ENCODE results near the gene DOCK3.

DOCK3 gene

DNA sequence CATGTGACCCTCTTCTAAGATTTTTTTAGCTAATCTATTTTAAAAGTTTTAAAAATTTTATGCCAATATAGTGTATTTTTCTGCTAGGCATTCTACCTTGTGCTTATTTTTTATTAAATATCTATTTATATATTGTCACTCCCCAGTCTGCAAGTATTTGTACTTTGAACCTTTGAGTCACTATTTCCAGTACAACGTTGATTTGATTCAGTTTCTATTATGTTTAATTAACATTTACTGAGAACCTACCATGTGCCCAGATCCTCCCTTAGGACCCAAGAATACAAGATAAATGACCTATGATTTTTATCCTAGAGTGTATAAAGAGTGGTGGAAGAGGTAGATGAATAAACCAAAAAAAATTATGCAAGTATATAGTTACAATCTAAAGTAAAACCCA, 311.2 kb downstream of the DOCK3 start:
- no peak overlapping the region for H3K4me2 ChIP-seq
- no peak for TF ChIP-seq Cebpa-rat (IDR thresholded peaks at IDR 0.05)
- H3K9me3 ChIP-seq (replicated peaks in 1 of 11) = peaks cover 8 to 42% (median 19%) of the 10 kb centered on the region in 11 experiments

DNA sequence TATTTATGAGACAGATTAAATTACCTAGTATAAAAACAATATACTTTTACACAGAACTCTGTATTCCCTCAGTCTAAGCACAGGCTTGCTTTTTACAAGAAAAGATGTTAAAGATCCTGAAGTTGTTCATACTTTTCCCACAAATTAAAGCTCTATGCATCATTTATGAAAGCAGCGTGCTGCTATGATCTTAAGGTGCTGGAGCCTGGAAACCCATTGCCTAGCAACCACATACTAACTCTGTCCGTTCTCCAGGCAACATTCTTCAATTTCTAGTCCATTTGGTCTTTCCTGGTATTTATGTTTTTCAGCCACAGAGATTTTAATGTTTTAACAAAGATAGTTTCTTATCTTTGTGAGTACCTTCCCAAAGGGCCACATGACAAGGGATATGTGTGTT, 312.0 kb downstream of the DOCK3 start:
- H3K27ac ChIP-seq = no peak overlapping the region
- H4K20me1 ChIP-seq = no peaks in the 10 kb centered on the region
- H3K9ac ChIP-seq = no peak overlapping the region
- H3K4me3 ChIP-seq = no peak overlapping the region
- no peaks in the 10 kb centered on the region for H3K4me1 ChIP-seq
- peaks cover 17 to 50% (median 28%) of the 10 kb centered on the region in 11 experiments for H3K9me3 ChIP-seq (replicated peaks in 1 of 11)
- H3K36me3 ChIP-seq = no peaks in the 10 kb centered on the region; a peak in 1 of 22 replicates
- no peak for TF ChIP-seq Cebpa-rat (IDR thresholded peaks at IDR 0.05)
- no peaks in the 10 kb centered on the region for H3K27me3 ChIP-seq
- H3K4me2 ChIP-seq = no peak overlapping the region

More for the DNA sequence above, 311.2 kb downstream of the DOCK3 start:
- Histone ChIP-seq H4K20me1 (no peaks in the 10 kb centered on the region), H3K36me3 (no peaks in the 10 kb centered on the region; a peak in 1 of 22 replicates), H3K9ac (no peak overlapping the region), H3K4me3 (no peak overlapping the region), H3K27ac (no peak overlapping the region), H3K4me1 (no peaks in the 10 kb centered on the region), H3K27me3 (no peaks in the 10 kb centered on the region)

DNA sequence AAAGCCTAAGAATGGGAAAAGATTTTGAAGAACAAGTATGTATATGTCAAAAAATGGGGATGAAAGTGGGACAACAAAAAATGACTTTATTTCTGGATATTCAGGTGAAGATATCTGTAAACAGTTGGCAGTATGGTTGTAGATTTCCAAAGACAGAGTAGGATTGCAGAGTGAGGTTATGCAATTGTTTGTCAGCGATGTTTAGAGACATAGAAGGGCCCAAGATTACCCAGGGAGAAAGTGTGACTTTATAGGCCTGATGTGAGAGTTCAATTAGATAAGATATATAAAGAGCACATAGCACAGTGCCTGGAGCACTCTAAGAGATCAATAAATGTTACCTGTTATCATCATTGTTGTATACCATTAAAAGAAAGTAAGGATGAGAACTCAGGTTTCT, 319.8 kb downstream of the DOCK3 start:
- TF ChIP-seq Cebpa-rat (IDR thresholded peaks at IDR 0.05) = no peak
- H3K4me1 ChIP-seq = peaks cover 0 to 5% (median 0%) of the 10 kb centered on the region in 10 experiments; a peak in 2 of 20 replicates
- peaks cover 26 to 33% (median 29%) of the 10 kb centered on the region in 11 experiments for H3K9me3 ChIP-seq (replicated peaks in 1 of 11)
- no peaks in the 10 kb centered on the region for H3K27me3 ChIP-seq
- no peak overlapping the region for H3K27ac ChIP-seq
- H3K36me3 ChIP-seq = no peaks in the 10 kb centered on the region; a peak in 1 of 22 replicates
- H4K20me1 ChIP-seq = no peaks in the 10 kb centered on the region
- H3K9ac ChIP-seq = no peak overlapping the region
- H3K4me2 ChIP-seq = no peak overlapping the region
- no peak overlapping the region for H3K4me3 ChIP-seq

DNA sequence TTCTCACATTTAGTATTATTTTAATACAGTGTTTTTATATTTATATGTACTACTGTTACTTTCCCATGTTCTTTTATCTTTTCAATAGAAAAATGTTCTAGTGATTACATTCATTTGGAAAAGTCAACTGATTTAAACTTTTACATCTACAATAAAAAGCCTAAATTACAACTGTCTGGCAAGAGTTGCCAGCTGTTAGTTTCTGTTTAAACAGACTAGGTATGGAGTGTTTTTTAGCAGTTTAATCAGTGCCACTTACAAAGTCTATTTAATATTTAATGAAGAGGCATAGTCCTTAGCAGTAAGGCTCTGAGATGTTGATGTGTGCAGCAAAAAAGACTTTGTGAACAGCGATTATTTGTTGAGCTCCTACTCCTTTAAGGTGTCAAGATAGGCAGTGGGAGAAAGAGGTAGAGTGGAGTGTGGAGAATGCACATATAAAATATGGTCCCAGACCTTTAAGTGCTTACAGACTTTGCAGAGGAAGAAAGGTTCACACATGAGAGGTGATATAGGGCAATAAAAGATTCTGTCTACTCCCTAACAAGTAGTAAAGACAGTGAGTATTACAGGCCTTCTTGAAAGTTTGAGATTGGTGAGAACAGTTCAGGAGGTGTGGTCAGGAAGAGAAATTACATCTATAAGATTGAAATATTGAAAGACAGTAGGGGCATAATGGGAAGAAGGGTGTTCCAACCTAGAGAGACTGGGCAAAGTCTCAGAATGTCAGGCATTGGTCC, 320.5 kb downstream of the DOCK3 start:
- Histone ChIP-seq H3K27ac (no peak overlapping the region), H3K9ac (no peak overlapping the region), H4K20me1 (no peaks in the 10 kb centered on the region), H3K4me2 (no peak overlapping the region), H3K4me3 (no peak overlapping the region), H3K36me3 (no peaks in the 10 kb centered on the region; a peak in 1 of 22 replicates), H3K9me3 (replicated peaks in 1 of 11) (peaks cover 22 to 28% (median 25%) of the 10 kb centered on the region in 11 experiments), H3K27me3 (no peaks in the 10 kb centered on the region), H3K4me1 (peaks cover 0 to 5% (median 0%) of the 10 kb centered on the region in 10 experiments; a peak in 2 of 20 replicates)
- no peak for TF ChIP-seq Cebpa-rat (IDR thresholded peaks at IDR 0.05)

DNA sequence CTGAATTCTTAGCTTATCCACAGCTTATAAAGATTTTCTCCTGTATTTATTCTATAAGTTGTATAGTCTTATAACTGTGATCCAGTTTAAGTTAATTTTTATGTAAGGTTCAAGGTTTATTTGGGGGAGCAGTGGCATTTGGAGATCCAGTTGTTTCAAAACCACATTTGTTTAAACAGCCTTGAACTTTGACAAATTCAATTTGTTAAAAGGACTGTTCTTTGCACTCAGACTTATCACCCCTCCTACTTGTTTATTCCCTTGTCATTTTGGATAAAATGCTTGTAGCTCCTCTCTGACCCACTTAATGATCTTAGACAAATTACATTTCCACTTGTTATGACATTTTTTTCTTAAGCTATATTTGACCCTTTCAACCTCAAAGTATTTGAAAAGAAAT, 327.8 kb downstream of the DOCK3 start:
- Histone ChIP-seq H3K27me3 (no peaks in the 10 kb centered on the region), H3K27ac (no peak overlapping the region), H3K36me3 (no peaks in the 10 kb centered on the region), H3K4me1 (no peaks in the 10 kb centered on the region), H3K4me3 (no peak overlapping the region), H3K4me2 (no peak overlapping the region), H3K9ac (no peak overlapping the region), H4K20me1 (no peaks in the 10 kb centered on the region), H3K9me3 (replicated peaks in 1 of 11) (no peaks in the 10 kb centered on the region)
- no peak for TF ChIP-seq Cebpa-rat (IDR thresholded peaks at IDR 0.05)

DNA sequence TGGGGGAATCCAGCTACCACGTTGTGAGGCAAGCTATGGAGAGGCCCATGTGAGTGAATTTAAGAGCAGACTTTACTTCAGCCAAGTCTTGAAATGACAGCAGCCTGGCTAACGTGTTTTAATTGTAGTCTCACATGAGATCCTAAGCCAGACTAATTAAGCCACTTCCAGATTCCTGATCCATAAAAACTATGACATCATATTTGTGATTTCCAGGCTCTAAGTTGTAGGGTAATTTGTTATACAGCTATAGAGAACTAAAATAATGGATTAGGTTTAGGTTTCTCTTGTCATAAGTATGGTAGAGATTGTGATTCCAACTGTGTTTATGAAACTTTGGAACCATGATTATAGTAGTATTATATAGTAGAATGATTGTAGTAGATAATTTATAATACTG, 329.5 kb downstream of the DOCK3 start:
- H3K9ac ChIP-seq = no peak overlapping the region
- H3K36me3 ChIP-seq = no peaks in the 10 kb centered on the region
- no peak for TF ChIP-seq Cebpa-rat (IDR thresholded peaks at IDR 0.05)
- no peaks in the 10 kb centered on the region for H3K27me3 ChIP-seq
- H3K4me1 ChIP-seq = no peaks in the 10 kb centered on the region
- H4K20me1 ChIP-seq = no peaks in the 10 kb centered on the region
- H3K27ac ChIP-seq = no peak overlapping the region
- no peak overlapping the region for H3K4me3 ChIP-seq
- H3K4me2 ChIP-seq = no peak overlapping the region
- H3K9me3 ChIP-seq (replicated peaks in 1 of 11) = peaks cover 0 to 5% (median 0%) of the 10 kb centered on the region in 11 experiments; a peak in 1 of 22 replicates

DNA sequence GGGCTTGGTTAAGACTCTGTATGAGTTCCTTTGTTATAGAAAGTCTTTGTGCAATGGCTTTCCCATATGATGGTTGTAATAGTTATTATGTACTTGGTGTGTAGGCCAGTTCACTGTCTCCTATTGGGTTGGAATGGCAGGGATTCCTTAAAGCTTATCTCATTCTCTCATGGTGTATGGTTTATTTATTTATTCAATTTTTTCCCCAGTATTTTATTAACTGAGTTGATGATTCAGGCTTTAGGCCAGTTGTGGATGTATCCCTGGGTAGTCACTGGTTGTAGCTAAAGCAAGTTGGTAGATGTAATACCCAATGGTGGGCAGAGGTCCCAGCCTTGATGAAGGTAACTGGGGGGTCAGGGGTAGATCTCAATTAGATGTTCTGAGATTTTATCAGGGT, 349.4 kb downstream of the DOCK3 start:
- no peak overlapping the region for H3K4me3 ChIP-seq
- H3K4me1 ChIP-seq = no peaks in the 10 kb centered on the region
- no peaks in the 10 kb centered on the region for H3K36me3 ChIP-seq
- no peak overlapping the region for H3K9ac ChIP-seq
- H3K4me2 ChIP-seq = no peak overlapping the region
- no peak overlapping the region for H3K27ac ChIP-seq
- H4K20me1 ChIP-seq = no peaks in the 10 kb centered on the region
- H3K27me3 ChIP-seq = no peaks in the 10 kb centered on the region
- peaks cover 0 to 11% (median 3%) of the 10 kb centered on the region in 11 experiments; a peak in 4 of 22 replicates for H3K9me3 ChIP-seq (replicated peaks in 1 of 11)
- TF ChIP-seq Cebpa-rat (IDR thresholded peaks at IDR 0.05) = no peak

DNA sequence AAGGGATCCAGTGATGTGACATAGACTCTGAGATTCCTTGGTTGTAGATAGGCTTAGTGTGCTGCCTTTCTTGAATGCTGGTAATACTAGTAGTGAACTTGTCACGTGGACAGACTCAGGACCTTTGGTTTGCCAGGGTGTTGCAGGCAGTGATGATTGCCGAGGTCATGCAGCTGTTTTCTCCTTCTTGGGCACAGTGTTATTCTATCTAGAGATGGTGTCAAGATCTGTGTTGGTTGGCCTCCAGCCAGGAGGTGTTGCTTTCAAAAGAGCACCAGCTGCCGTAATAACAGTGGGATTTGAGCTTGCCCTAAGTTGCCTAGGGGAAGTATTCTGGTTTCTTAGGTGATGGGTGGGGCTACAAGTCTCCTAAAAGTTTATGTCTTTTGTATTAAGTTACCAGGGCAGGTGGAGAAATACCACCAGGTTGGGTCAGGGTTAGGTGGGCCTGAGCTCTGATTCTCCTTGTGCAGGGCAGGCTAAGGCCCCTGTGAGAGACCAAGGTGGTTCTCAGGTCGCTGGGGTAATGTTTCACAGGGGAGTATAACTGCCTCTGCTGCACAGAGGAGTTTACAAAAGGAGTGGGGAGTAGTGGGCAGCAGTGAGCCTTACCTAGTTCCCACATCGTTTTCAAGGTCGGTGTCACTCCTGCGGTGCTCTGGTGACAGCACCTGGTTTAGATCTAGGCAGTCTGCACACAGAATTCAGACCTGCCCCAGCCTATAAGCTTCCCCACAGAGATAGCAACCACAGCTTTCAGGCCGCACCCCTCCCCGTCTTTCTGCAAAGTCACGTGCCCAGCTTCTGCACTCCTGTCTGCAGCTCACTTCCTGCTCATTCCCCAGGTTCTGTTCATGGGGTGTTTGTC, 350.3 kb downstream of the DOCK3 start:
- no peak overlapping the region for H3K27ac ChIP-seq
- H3K4me2 ChIP-seq = no peak overlapping the region
- H3K4me1 ChIP-seq = no peaks in the 10 kb centered on the region
- H3K27me3 ChIP-seq = no peaks in the 10 kb centered on the region
- peaks cover 0 to 14% (median 5%) of the 10 kb centered on the region in 11 experiments; a peak in 8 of 22 replicates for H3K9me3 ChIP-seq (replicated peaks in 1 of 11)
- no peaks in the 10 kb centered on the region for H4K20me1 ChIP-seq
- H3K4me3 ChIP-seq = no peak overlapping the region
- no peaks in the 10 kb centered on the region for H3K36me3 ChIP-seq
- TF ChIP-seq Cebpa-rat (IDR thresholded peaks at IDR 0.05) = no peak
- H3K9ac ChIP-seq = no peak overlapping the region

DNA sequence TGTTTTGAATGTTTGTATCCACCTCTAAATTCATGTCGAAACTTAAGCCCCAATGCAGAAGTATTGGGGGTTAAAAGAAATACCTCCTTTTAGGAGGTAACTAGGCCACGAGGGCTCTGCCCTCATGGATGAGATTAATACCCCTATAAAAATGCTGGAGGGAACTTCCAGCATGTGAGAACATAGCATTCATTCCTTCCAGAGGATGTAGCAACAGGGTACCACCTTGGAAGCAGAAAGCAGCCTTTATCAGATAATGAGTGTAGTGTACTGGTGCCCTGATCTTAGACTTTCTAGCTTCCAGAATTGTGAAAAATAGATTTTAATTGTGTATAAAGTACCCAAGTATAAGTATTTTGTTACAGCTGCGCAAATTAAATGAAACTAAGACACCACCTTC, 356.9 kb downstream of the DOCK3 start:
- Histone ChIP-seq H3K9me3 (replicated peaks in 1 of 11) (peaks cover 4 to 18% (median 8%) of the 10 kb centered on the region in 11 experiments; a peak in 9 of 22 replicates), H3K27me3 (no peaks in the 10 kb centered on the region), H3K4me3 (no peak overlapping the region), H3K36me3 (no peaks in the 10 kb centered on the region), H3K27ac (no peak overlapping the region), H4K20me1 (no peaks in the 10 kb centered on the region), H3K4me2 (no peak overlapping the region), H3K4me1 (no peaks in the 10 kb centered on the region), H3K9ac (no peak overlapping the region)
- no peak for TF ChIP-seq Cebpa-rat (IDR thresholded peaks at IDR 0.05)
